Islet precursor cell (in vitro differentiated cells): Measurements from ENCODE around the gene OLFM1.

Experiments
- DNase-seq: peaks from one replicate; pipeline ENCODE4 v3.0.0-alpha.2; 2018

Gene OLFM1

DNA sequence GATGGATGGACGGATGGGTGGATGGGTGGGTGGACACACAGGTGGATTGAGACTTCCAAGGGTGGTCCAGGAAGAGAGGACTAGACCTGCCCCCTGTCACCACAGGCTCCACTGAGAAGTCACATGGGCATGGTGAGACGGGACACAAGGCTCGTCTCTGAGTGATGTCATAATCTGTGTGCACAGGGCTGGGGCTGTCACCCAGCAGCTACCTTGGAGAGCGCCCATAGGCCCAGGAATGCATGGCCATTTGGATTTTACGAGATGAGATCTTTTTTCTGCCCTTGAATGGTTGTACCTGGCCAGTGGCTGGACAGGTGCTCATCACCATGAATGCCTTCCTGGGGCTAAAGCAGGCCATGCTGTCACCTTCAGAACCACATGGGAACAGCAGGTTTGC, 3.1 kb downstream of the OLFM1 start:
- DNase-seq = peak; percentile 77

DNA sequence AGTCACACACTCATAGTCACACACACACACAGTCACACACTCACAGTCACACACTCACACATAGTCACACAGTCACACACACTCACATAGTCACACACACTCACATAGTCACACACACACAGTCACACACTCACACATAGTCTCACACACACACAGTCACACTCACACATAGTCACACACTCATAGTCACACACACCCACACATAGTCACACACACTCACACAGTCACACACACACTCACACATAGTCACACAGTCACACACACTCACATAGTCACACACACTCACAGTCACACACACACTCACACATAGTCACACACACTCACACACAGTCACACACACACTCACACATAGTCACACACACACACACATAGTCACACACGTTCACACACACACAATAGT, 4.1 kb downstream of the OLFM1 start:
- no peak for DNase-seq

DNA sequence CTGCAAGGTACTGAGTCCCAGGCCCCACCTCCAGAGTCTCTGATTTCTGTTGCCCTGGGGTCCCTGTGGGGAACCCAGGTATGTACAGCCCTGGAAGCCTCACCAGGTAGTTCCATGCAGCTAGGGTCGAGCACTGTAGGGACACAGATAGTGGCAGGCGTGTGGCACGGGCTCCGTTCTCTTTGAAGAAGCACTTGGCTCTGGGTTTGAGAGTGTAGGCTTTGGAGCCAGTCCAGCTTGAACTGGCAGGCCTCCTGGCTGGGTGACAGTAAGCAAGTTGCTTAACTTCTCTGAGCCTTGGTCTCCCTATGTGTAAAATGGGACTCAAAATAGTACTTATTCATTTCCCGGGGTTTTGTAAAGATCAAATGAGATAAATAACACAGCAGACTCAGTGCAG, 5.6 kb downstream of the OLFM1 start:
- no peak for DNase-seq

DNA sequence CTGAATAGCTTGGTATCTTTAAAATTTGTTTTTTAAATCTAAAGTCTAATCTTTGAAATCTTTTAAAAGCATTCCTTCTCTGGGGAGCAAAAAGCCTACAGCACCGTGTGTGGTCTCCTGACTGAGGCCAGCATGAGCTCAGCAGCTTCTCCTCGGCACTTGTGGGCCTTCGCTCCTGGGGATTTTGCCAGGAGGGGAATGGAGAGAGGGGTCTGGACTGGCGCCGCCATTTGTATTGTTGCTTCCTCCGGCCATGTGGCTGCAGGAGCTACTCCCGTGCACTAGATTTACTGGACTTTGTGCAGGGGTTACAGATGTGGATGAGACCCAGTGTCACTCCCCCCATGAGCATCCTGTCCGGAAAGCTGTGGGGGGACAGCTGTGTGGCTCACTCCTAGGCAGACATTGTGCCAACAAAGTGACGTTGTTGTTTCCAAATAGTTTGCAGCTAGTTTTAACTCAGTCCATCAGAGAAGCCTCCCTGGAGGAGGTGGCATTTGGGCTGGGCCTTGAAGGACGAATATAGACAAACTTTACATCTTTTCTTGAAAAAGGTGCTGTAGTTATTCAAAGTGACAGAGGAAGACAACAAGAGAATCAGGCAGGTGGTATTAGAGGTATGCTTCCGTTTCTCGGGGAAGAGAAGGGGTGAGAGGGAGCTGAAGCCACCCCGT, 6.6 kb downstream of the OLFM1 start:
- no peak for DNase-seq

DNA sequence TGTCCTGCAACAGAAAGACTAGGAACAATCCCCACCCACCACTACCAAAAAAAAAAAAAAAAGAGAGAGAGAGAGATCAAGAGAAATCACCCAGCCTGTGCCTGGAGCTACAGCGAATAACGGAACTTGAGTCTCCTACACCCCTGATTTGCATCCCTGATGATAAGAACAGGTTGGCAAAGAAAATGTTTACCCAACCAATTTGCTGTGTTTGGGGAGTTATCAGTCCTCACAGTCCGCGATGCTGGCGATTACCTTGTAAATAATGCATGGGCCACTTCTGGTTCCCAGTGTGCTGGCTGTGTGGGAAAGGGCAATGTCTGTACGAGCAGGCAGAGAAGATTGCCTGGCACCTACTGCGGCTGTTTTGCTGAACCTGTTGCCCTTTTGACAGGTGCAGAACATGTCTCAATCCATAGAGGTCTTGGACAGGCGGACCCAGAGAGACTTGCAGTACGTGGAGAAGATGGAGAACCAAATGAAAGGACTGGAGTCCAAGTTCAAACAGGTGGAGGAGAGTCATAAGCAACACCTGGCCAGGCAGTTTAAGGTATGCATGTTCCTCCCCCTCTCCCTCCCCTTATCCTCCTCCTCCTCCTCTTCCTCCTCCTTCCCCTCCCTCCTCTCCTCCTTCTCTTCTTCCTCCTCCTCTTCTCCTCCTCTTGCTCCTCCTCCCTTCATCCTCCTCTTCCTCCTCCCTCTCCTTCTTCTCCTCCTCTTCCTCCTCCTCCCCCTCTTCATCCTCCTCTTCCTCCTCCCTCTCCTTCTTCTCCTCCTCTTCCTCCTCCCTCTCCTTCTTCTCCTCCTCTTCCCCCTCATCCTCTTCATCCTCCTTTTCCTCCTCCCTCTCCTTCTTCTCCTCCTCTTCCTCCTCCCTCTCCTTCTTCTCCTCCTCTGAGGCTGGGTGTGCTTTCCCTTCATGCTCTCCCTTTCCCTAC, 8.3 kb downstream of the OLFM1 start:
- DNase-seq = no peak

DNA sequence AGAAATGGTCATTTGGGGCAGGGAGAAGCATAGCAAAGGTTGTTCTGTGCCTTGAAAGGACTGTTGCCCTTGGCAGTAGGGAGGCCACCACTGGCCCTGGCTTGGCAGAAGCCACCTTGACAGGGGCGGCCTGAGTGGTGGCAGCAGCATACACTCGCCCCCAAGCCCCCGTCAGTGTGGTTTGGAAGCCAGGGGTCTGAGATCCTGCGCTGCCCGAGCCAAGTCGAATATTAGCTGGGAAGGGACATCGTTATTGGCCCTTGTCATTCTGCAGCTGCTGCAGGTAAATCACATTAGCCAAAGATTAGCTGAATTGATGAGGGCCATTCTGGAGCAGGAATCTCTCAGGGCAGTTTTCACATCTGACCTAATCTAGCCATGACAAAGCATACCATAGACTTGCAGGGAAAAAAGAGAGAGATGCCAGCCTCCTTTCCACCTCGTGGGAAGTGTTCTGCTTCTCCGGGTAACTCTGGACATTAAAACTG, 9.0 kb downstream of the OLFM1 start:
- DNase-seq = no peak

DNA sequence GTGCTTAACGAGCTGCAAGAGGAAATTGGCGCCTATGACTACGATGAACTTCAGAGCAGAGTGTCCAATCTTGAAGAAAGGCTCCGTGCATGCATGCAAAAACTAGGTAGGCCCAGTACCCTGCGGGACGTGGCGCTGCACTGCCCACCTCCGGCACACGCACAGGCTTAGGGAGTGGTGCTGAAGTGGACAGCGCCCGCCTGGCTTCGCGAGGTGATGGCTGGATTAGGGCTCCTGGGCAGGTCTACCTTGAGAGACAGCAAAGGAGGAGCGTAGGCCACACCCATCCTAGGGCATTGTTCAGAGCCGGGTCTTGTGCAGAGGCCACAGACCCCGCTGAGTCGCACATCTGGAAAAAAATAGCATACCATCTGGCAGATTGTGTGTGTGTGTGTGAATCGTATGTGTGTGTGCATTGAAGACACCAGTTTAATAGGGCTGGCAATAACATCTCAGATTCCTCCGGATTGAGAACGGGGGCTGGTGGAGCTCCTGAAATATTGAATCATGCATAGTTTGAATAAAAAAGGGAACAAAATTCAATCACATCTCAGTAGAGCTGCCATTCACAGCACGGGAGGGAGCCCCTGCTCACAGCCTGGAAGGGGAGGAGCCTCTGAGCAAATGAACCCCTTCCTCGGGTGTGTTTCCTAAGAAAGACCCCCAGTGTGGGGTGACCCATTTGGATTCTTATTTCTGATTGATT, 11.1 kb downstream of the OLFM1 start:
- peak; percentile 86 for DNase-seq

DNA sequence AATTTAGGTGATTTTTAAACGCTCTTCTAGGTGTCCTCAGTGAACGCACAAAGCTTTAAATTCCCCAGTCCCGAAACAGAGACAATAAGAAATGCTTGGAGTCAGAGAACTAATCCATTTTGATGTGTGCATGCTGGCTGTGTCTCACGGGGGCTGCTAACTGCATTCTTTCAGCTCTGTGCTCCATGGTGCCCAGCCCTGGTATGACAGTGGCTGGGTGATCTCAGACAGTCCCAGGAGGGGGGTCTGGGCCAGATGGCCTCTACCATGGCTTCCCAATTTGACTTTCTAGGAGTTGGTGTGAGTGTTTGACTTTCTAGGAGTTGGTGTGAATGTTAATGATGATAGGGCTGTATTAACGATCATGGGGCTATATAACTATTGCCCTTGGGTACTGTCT, 12.1 kb downstream of the OLFM1 start:
- DNase-seq = no peak

DNA sequence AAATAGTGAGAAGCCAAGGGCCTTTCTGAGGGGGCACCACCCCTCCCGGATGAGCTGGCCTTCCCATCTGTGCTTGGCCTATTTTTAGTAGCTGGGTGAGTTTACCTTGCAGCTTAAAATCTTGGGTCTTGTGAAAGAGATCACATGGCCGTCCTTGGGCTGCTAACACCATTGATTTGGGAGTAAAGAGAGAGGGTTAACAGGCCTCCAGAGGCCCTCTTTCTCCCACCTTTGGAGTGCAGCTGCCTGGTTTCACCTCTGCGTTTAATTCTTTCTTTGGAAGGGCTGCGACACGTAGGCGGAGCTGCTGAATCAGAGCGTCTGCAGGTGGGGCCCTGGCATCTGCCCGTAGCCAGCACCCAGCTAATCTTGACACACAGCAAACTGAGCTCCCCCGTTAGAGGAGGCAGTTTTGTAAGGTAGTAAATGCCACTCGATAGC, 12.8 kb downstream of the OLFM1 start:
- no peak for DNase-seq

DNA sequence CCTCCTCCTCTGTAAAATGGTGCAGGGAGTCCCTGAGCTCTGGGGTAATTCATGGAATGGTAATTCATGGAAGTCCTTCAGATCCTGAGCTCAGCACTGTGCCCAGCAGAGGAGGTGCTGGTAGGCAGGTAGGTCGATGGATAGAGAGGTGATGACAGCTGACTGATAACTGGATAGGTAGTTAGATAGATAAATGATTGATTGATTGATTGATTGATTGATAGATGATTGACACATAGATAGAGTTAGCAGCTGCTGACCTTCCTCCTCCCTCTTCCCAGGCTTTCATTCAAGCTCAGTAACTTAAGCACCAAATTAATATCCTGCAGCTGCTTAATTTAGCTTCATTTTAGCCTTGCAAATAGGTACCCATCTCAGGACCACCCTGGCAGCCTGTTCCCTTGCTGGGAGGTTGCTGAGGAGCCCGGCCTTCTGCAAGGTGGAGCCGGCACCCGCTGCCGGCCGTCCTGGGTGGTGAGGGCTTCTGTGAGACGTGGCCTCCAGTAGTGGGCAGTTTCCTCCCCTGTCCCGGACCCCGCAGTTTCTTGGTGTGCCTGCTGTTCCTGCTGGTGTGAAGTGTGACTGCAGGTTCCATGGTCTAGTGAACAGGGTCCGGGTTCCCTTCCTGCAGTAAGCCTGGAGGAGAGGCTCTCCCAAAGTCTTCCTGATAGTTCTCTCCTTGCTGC, 13.4 kb downstream of the OLFM1 start:
- no peak for DNase-seq

DNA sequence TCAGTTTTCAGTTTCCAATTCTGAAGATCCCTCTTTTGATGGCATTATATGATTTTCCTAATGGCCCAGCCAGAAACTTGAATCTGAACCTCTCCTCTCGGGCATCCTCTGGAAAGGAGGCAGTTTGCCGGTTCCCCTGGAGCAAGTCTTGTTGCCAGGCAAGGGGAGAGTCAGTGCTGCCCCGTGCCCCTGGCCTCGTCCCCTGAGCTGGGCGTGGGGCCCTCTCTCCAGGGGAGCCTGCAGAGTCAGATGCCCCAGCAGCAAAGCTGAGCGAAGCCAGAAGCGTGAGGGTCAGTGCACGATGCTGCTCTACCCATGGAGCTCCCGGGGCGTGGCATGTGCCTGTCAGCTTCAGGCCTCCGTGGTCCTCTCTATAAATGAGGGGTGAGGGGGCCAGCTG, 14.0 kb downstream of the OLFM1 start:
- DNase-seq = no peak

DNA sequence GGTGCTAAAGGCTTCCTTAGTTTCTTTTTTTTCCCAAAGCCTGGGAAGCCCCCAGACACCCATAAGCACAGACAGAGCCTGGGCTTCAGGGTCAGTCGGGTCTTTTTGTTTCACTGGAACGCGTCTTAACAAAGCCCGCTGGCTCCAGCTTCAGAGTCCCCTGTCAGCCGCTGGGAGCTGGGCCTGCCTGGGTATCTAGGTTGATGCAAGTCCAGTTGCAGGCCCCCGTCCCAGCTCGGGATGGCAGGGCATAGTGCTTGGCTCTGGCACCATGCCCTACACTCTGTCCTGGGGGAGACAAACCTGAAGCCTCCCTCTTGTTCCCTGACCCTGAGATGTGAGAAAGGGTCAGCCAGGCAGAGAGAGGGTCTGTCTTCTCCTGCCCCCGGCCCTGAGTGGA, 14.5 kb downstream of the OLFM1 start:
- no peak for DNase-seq

DNA sequence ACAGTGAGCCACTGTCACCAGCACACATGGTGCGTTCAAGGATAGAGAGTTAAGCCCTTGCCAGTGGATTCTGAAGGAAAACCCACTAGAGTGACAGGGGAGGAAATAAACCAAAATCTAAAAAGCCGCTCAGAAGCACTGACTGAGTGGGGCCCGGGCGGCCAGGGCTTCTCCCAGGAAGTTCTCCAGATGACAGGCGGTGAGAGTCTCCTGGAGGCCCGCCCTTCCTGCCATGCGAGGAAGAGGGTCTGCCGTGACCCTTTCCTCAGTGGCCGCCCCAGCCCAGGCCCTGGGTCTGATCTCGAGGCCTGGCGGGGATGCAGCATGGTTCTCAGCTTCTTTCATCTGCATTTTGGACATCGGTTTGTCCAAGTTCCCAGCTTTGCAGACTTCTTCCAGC, 14.9 kb downstream of the OLFM1 start:
- no peak for DNase-seq

DNA sequence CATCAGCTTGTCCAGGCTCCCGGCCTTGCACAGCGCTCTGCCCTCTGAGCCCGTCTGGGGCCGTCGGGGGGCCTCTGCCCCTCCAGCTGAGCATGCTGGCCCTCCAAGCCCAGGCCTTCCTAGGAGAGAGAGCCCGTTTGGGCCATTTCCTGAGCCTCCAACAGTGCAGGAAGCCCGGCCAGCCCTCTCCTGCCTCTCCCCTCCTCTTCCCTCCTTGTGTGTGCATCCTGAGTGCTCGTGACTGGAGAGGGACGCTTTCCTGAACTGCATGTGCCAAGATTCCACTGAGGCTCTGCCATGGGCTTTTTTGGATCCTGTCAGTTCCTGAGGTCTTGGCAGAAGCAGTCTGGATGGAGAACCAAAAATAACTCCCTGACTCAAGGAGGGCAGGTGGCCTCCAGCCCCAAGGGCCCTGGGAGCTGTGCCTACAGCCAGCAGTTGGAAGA, 15.6 kb downstream of the OLFM1 start:
- DNase-seq = no peak

DNA sequence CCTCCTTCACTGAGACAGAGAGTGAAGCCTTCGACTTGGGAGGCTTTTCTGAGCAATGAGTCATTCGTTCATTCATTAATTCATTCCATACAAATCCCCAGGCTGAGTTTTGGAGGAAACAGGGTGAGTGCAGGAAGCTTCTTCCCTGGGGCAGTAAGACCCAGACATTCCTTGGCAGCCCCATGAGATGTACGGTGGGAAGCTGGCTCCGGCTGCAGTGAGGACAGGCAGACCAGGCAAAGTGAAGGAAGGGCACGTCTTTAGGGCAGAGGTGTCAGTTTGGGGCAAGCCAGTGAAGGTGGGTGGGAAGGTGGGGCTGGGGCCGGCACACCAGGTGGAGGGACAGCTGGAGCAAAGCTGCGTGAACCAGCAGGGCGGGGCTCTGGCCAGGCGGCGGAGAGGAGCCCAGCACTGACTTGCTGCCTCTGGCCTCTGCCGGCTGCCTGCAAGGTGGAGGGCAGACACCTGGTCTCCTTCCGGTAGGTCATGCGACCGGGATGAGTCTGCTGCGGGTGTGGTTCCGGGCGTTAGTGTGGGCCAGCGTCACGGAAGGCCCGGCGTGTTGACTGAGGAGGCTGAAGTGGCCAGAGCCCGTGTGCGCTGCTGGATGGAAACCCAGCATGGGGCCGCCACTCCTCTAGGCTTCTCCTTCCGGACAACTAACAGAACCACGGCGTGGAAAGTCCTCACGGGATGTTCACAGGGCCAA, 16.6 kb downstream of the OLFM1 start:
- DNase-seq = no peak

DNA sequence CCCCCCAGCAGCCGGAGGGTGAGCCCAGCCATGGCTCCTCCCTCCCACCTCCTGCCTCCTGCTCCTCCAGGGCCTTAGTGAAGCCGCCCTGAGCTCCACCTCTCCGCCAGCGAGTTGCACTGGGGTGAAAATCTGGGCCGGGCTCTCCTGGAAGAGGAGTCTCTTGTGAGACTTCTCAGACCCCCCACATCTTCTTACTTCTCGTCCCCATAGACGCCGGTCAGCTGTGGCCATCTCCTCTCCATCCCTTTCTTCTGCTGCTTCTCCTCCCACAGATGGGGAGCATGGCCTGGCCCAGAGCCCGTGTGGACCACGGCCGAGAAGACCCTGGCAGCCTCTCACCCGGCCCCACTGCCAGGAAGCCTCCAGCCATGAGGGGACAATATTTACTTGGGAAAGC, 17.3 kb downstream of the OLFM1 start:
- no peak for DNase-seq

DNA sequence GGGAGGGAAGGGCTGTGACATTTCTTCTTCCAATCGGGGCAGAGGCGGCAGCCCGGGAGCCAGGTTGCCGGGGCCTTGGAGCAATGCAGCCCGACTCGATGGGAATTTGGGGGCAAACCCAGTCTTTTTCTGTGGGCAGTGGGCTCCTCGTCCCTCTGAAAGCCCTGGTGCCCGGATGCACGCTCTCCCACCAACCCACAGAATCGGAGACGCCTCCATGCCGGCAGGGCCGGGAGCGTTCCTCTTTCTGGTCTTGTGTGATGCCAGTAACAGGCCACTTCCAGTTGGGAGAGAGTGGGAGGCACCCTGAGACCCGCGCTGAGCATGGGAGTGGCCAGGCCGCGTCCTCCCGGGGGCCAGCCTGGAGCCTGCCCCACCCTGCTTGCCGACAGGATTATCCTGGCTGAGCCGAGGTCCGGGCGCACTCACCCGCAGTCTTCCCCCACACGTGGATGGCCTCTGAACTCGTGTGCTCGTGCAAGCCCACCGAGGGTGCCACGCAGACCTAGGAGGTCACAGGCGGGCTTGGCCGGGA, 17.8 kb downstream of the OLFM1 start:
- DNase-seq = no peak

DNA sequence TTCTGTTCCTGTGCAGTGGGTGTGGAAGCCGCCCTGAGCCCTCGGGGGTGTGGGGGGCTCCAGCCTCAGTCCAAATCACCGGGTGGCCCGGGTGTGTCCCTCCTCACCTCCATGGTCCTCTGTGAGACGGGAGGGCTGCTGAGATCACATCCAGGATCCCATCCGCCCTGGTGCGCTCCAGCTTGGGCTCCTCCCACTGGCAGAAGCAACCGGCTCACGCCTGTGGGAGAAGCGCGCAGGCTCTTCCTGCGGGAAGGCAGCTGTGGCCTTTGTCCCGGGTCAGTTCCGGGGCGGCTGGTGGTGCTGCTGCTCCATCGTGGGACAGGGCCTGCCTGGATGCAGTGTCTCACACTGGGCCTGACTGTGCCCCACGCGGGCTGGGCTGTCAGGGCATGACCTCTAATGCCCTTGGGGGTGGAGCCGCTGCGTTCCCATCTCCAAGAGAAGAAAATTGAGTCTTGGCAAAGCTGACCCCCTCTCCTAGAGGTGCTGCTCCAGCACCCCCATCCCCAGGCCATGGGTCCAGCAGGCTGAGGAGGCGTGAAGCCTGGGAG, 18.5 kb downstream of the OLFM1 start:
- no peak for DNase-seq

DNA sequence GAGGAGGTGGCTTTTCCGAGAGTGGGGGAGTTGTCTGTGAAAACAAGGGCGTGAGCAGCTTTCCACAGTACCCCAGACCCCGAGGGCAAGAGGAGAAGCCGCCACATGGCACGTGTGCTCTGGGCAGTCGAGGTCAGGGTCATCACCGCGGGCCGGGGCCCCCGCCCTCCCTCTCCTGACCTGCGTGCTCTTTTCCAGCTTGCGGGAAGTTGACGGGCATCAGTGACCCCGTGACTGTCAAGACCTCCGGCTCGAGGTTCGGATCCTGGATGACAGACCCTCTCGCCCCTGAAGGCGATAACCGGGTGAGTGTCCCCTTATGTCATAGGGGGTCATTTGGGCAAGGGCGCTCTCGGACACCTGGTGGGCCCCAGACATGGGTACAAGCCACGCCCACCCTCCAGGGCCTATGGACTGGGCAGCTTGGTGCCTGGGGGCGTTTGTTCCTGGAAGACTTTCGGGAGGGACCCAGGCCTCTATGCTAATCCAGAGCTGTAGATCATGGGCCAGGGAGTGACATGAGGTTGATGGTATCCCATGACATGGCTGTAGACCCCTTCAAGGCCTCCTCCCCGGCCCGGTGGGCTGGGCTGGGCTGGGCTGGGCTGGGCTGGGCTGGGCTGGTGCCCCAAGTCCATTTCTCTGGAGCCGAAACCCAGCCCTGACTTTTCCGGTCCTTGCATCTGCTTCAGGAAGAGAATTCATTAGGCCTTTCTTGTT, 19.2 kb downstream of the OLFM1 start:
- no peak for DNase-seq

DNA sequence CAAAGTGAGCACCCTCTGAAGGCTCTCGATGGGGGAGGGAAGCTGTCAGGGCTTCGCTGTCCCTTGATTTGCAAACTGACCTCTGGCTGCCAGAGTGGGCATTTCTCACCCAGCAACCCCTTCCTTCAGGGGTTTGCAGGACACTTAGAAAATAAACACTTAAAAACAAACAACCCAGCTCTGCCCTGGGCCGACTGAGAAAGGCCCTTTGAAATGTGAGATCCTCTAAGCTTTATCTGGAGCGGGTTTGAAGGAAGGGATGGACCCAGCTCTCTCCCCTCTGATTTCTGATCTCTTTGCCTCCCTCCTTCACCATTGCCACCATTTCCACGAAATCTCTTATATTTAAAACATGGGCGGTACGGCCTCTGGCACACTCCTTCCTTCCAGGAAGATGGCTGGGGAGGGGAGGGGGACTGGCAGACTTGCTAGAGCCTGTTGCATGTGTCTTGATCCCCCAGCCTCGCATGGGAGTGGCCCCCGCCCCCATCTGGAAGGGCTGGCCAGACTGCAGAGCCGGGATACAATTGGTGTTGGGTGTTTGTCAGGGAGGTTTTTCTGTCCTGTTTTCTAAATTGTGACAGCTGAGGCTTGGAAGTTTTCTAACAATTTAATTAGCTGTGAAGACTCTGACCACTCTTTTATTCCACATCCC, 20.2 kb downstream of the OLFM1 start:
- DNase-seq = no peak
